ENCODE data around the gene C11orf24.

C11orf24 gene

GRCh38 chr11:68221406-68221805, 50.4 kb downstream of the C11orf24 start:
- Histone ChIP-seq H3K79me2 (ENCODE audit: insufficient read depth, low read length) (no peaks in the 10 kb centered on the region), H3K4me1 (ENCODE audit: insufficient read depth, low read length, poor library complexity, severe bottlenecking) (no peaks in the 10 kb centered on the region), H3K4me3 (ENCODE audit: low read length, poor library complexity, severe bottlenecking) (no peak overlapping the region), H4K20me1 (ENCODE audit: insufficient read depth, low read length, poor library complexity, severe bottlenecking) (no peaks in the 10 kb centered on the region), H3K9ac (ENCODE audit: low read depth, low read length, poor library complexity, severe bottlenecking) (no peak overlapping the region), H3K27me3 (ENCODE audit: insufficient read depth, low read length, poor library complexity, severe bottlenecking) (no peaks in the 10 kb centered on the region), H3F3A (ENCODE audit: low read depth) (no peaks in the 10 kb centered on the region), H3K36me3 (ENCODE audit: insufficient read depth, low read length) (no peaks in the 10 kb centered on the region), H3K4me2 (ENCODE audit: low read depth, low read length, poor library complexity, severe bottlenecking) (no peak overlapping the region), H2AFZ (ENCODE audit: low read length) (no peak overlapping the region), H3K9me3 (ENCODE audit: insufficient read depth, low read depth, low read length) (no peaks in the 10 kb centered on the region), H3K9me2 (replicated peaks; ENCODE audit: low read depth, low read length) (no peaks in the 10 kb centered on the region)
- TF ChIP-seq CTCF (conservative IDR thresholded peaks at IDR 0.05; ENCODE audit: low read length) (no peak), EZH2phosphoT487 (IDR thresholded peaks at IDR 0.05; ENCODE audit: borderline replicate concordance) (no peak)

- Histone ChIP-seq H3K4me3 (ENCODE audit: low read length, poor library complexity, severe bottlenecking) (no peak overlapping the region), H3K4me1 (ENCODE audit: insufficient read depth, low read length, poor library complexity, severe bottlenecking) (peaks cover 19% of the 10 kb centered on the region), H4K20me1 (ENCODE audit: insufficient read depth, low read length, poor library complexity, severe bottlenecking) (peaks cover 12% of the 10 kb centered on the region), H3K79me2 (ENCODE audit: insufficient read depth, low read length) (peaks cover 13% of the 10 kb centered on the region), H3K4me2 (ENCODE audit: low read depth, low read length, poor library complexity, severe bottlenecking) (no peak overlapping the region), H3K9me2 (replicated peaks; ENCODE audit: low read depth, low read length) (no peaks in the 10 kb centered on the region), H2AFZ (ENCODE audit: low read length) (no peak overlapping the region), H3K36me3 (ENCODE audit: insufficient read depth, low read length) (no peaks in the 10 kb centered on the region), H3K27me3 (ENCODE audit: insufficient read depth, low read length, poor library complexity, severe bottlenecking) (no peaks in the 10 kb centered on the region), H3K9ac (ENCODE audit: low read depth, low read length, poor library complexity, severe bottlenecking) (no peak overlapping the region), H3F3A (ENCODE audit: low read depth) (no peaks in the 10 kb centered on the region), H3K9me3 (ENCODE audit: insufficient read depth, low read depth, low read length) (no peaks in the 10 kb centered on the region)
- no peak for TF ChIP-seq EZH2phosphoT487 (IDR thresholded peaks at IDR 0.05; ENCODE audit: borderline replicate concordance)
- no peak for TF ChIP-seq CTCF (conservative IDR thresholded peaks at IDR 0.05; ENCODE audit: low read length)
Observed at GRCh38 chr11:68216171-68216938, 55.4 kb downstream of the C11orf24 start.

- Histone ChIP-seq H3K4me3 (ENCODE audit: low read length, poor library complexity, severe bottlenecking) (no peak overlapping the region), H3F3A (ENCODE audit: low read depth) (no peaks in the 10 kb centered on the region), H2AFZ (ENCODE audit: low read length) (no peak overlapping the region), H3K27me3 (ENCODE audit: insufficient read depth, low read length, poor library complexity, severe bottlenecking) (no peaks in the 10 kb centered on the region), H3K9me2 (replicated peaks; ENCODE audit: low read depth, low read length) (no peaks in the 10 kb centered on the region), H3K36me3 (ENCODE audit: insufficient read depth, low read length) (no peaks in the 10 kb centered on the region), H3K79me2 (ENCODE audit: insufficient read depth, low read length) (peaks cover 20% of the 10 kb centered on the region), H3K9ac (ENCODE audit: low read depth, low read length, poor library complexity, severe bottlenecking) (no peak overlapping the region), H3K4me2 (ENCODE audit: low read depth, low read length, poor library complexity, severe bottlenecking) (no peak overlapping the region), H4K20me1 (ENCODE audit: insufficient read depth, low read length, poor library complexity, severe bottlenecking) (peaks cover 19% of the 10 kb centered on the region), H3K9me3 (ENCODE audit: insufficient read depth, low read depth, low read length) (no peaks in the 10 kb centered on the region), H3K4me1 (ENCODE audit: insufficient read depth, low read length, poor library complexity, severe bottlenecking) (peaks cover 26% of the 10 kb centered on the region)
- TF ChIP-seq EZH2phosphoT487 (IDR thresholded peaks at IDR 0.05; ENCODE audit: borderline replicate concordance) (no peak), CTCF (conservative IDR thresholded peaks at IDR 0.05; ENCODE audit: low read length) (no peak)
Observed at GRCh38 chr11:68215524-68216170, 56.1 kb downstream of the C11orf24 start.

Data from Loucy (cell line).